Fibroblast of upper back skin (primary cell): ENCODE results near the gene TDRD9.

Experiments used
- DNase-seq: peaks from one replicate; pipeline ENCODE4 v3.0.0-alpha.2; 2013

TDRD9 gene

DNA sequence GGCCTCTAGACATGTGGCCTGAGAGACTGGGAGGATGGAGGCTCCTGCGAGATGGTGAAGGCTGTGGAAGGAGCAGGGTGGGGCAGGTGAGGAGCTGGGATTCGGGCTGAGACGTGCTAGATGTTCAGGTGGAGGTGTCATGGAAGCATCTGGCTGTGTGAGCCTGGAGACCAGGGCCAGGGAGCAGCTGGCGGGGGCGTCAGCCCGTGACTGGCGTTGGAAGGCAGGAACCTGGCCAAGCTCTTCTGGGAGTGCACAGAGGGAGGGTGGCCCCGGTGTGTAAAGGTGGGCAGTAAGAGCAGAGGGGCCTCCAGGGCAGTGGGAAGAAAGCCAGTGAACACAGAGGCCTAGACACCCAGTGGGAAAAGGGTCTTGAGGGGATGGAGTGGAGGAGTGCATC, 69.1 kb downstream of the TDRD9 start:
- no peak for DNase-seq

- DNase-seq: no peak
These were observed 69.8 kb downstream of the TDRD9 start for GRCh38 chr14:103998027-103998426.

DNA sequence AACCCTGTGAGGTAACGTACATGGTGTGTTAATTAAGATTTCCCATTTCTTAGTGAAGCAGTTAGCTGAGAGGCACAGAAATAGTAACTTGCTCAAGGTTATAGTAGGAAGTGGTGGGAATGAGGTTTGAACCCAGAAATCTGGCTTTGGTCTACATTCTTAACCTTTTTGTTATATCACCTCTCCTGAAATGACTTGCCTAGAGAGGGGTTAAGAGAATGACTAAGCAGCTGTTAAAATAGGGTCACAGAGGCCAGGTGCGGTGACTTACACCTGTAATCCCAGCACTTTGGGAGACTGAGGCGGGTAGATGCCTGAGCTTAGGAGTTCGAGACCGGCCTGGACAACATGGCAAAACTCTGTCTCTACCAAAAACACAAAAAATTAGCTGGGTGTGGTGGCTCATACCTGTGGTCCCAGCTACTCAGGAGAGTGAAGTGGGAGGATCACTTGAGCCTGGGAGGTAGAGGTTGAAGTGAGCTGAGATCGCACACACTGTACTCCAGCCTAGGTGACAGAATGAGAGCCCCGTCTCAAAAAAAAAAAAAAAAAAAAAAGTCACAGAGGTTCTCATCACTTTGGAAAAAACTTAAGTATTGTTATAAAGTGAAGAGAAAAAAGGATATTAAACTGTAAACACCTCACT, 71.7 kb downstream of the TDRD9 start:
- DNase-seq: no peak

DNA sequence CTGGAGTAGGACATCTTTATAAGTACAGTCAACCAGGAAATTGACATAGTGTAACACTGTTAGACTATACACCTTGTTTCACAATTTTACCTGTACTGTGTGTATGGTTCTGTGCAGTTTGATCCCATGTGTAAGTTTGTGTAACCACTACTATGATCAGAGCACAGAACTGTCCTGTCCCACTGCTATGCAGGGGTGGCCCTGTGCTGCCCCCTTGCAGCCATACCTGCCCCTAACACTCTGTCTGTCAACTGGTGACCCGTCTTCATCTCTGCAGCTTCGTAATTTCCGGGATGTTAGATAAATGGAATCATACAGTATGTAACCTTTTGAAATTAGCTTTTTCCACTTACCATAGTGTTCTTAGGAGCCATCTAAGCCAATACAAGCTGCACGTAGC, 72.7 kb downstream of the TDRD9 start:
- DNase-seq: no peak

- no peak for DNase-seq
These were observed 75.4 kb downstream of the TDRD9 start for GRCh38 chr14:104003616-104004015.

DNA sequence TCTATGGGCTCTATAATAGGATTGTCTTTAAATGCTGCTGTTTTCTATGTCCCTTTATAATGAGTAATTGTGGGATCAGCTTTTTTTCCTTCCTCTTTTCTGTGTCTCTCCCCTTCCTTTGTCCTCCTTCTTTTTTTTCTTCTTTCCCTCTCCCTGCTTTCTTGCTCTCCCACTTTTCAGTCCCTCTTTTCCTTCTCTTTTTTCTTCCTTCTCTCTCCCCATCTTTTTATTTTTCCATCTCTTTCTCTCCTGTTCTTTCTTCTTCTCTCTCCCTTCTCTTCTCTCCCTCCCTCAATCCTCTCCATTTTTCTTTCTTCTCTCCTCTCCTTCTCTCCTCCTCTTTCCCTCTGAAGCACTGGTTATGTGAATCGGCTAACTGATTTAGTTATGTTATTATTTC, 76.6 kb downstream of the TDRD9 start:
- no peak for DNase-seq

DNA sequence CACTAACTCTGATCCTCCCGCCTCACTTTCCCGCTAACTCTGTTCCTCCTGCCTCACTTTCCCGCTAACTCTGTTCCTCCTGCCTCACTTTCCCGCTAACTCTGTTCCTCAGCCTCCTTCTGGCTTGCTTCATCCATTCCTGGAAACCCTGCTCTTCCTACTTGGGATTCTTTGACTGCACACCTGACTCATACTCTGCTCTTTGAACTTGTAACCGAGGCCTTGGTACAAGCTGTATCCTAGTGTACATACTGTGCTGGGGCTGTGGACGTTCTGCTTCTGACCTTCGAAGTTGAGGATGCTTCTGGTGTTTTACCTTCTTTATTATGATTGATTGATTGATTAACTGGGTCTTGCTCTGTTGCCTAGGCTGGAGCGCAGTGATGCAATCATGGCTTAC, 77.2 kb downstream of the TDRD9 start:
- no peak for DNase-seq

- DNase-seq: no peak
These were observed 78.9 kb downstream of the TDRD9 start for GRCh38 chr14:104007121-104007520.

- DNase-seq: no peak
These were observed 81.0 kb downstream of the TDRD9 start for GRCh38 chr14:104009297-104009696.

DNA sequence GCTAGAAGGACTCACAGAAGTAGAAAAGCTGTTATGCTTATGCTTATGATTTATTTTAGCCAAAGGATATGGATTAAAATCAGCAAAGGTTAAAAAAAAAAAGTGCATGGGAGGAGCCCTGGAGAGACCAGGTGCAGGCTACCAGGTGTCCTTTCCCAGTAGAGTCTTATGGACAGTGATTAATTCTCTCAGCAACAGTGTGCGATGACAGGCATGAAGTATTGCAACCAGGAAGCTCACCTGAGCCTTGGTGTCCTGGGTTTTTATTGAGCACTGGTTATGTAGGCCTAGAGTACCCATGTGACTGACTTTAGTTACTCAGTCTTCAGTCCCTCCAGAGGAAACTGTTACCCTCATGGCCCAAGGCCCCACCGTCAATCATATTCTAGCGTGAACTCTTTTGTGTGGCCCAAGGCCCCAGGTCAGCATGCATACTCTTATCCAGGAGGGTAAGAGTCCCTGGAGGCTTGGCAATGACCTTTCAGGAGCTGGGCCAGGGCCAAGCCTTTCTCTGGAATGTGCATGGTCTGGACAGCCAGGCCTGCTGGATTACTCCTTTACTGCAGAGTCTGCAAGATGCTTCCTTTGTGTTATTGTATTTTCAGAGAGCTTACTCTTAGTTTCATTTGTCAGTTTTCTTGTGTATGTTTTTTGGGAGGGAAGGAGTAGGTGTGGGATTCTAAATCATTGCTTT, 83.7 kb downstream of the TDRD9 start:
- no peak for DNase-seq

GRCh38 chr14:104014764-104015163, 86.5 kb downstream of the TDRD9 start:
- DNase-seq: no peak

- no peak for DNase-seq
These were observed 88.8 kb downstream of the TDRD9 start for GRCh38 chr14:104016873-104017650.

DNA sequence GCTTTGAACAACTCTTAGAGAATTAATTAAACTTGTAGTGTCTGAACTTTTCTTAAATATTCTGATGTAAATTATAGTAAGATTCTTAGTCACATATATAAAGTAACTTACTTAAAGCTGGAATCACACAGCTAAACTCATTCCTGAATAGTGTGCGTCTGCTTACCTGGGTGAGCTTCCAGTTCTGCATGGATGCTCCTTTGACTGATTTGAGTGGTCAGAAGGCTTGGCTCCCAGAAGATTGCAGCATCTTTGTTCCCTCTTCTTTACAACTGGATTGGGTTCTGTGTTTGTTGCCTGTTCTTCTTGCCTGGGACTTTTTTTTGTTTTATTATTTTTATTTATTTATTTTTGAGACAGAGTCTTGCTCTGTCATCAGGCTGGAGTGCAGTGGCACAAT, 90.8 kb downstream of the TDRD9 start:
- no peak for DNase-seq

GRCh38 chr14:104019806-104020205, 91.5 kb downstream of the TDRD9 start:
- DNase-seq: no peak

DNA sequence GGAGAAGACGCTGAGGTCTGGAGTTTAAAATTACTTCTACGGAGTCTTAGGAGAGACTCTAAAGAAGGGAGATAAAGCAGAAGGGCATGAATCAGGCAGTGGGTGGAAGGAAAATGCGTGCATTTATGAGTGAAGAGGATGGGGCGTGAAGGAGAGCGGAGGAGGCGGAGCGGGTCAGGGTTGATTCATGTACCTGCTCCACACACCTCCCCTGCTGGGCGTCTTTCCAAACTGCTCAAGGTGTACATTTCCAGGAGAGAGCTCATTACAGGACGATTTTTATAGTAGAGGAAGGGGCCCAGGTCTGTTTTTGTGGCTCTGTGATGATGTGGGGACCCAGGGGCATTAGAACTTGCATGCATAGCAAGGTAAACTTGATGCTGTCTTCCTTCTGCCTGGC, 92.2 kb downstream of the TDRD9 start:
- DNase-seq: no peak

DNA sequence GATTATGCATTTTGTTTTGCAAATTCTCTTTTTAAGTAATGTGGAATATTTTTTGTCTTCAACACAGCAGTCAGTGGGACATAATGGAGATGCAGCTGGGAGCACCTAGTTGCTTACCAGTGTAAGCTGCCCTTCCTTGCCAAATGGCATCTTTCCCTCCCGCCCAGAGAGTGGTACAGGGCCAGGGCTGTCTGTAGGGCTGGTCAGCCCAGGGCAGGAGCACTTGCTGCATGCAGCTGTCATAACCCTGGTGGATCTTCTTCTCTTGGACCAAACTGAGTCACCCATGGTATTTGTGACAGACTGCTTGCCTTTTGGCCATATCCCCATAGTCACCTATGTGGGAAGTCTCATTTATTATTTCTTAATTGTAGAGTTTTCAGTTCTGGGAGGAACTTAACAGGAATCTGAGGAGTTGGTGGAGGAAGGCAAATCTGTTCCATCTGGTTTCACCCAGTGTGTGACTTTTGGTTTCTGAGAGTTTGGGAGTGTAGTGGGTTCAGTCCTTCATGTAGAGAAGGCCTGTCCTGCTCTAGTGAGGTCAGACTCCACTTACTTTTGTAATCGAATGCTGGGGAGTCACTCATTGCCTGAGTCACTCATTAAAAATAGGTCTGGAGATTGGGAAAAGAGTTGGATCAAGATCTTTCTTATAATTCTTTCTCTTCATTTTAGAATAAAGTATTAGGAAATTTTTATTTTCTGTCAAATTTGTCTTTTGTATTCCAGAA, 95.2 kb downstream of the TDRD9 start:
- DNase-seq: no peak

DNA sequence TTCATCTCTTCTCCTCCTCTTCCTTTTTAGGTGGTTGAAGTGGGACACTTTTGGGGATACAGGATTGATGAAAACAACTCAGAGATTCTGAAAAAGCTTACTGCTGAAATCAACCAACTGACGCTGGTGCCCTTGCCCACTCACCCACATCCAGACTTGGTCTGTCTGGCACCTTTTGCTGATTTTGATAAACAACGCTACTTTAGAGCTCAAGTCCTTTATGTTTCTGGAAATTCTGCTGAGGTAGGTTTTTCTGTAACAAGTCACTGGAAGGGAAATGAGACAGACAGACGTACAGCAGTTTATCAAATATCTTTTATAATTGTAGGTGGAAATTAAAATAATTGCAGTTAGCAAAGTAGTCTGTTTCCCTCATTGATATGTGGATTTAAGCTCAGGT, 97.3 kb downstream of the TDRD9 start:
- no peak for DNase-seq

- DNase-seq: no peak
These were observed 97.8 kb downstream of the TDRD9 start for GRCh38 chr14:104026024-104026423.

- no peak for DNase-seq
These were observed 102.7 kb downstream of the TDRD9 start for GRCh38 chr14:104030958-104031357.

DNA sequence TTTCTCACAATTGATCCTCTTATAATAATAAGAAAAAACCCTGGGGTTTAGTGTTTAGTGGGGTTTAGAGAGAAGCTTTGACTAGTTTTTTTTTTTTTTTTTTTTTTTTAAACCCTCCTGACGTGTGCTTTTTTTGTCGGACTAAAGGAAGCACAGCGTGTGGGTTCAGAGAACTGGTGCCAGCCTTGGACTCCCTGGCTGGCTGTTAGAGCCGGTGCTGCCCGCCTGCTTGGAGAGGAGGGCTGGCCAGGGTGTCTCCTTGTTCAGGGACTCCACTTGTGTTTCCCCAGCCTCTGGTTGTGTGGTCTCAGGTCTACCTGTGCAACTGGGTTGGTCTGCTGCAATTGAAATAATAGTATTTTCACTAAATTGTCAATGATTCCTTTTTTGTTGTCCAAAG, 103.1 kb downstream of the TDRD9 start:
- DNase-seq: no peak

- DNase-seq: no peak
These were observed 106.9 kb downstream of the TDRD9 start for GRCh38 chr14:104034976-104035699.

DNA sequence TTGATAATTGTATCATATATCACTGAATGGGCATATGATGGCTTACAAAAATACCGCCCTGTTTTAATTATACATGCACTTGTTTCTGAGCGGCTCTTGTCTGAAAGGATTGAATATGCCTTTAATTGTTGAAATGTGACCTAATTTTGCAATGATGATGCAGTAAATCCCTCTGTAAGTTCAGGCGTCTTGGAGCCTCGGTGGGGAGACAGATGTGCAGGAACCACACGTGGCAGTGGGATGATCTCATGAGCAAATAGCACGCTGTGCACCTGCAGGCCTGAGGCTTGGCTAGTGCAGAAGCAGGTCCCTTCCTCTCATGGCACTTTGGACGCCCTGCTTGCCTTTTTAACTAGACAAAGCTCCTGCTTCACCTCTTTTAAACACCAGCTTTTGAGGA, 108.0 kb downstream of the TDRD9 start:
- DNase-seq: no peak

DNA sequence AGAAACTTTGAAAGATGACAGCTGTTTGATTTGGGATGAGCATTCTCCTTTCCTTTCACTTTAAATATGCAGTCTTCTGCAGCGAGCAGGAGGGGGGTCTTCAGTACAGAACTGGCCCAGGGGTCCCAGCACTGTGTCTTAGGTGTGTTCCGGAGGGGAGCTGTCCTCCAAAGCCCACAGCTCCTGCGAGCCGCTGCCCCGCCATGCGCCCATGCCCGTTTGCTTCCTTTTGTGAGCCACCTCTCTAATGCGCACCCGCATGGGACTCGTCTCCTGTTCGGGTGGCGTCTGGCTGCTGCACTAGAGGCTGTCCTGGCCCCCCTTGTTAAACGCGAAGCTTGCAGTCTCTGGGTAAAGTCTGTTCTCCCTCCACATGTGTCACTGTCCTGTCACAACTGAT, 108.8 kb downstream of the TDRD9 start:
- no peak for DNase-seq
